HG03280 (cell line): Measurements from ENCODE around the gene ENG.

Experiments used
- ATAC-seq: cut with Tn5 transposase; IDR thresholded peaks from one replicate; pipeline ENCODE4 v1.9.1; 2021; ENCODE audit warnings: mild to moderate bottlenecking, moderate library complexity; ENCODE audit not compliant: unreplicated experiment

The ENG gene

DNA sequence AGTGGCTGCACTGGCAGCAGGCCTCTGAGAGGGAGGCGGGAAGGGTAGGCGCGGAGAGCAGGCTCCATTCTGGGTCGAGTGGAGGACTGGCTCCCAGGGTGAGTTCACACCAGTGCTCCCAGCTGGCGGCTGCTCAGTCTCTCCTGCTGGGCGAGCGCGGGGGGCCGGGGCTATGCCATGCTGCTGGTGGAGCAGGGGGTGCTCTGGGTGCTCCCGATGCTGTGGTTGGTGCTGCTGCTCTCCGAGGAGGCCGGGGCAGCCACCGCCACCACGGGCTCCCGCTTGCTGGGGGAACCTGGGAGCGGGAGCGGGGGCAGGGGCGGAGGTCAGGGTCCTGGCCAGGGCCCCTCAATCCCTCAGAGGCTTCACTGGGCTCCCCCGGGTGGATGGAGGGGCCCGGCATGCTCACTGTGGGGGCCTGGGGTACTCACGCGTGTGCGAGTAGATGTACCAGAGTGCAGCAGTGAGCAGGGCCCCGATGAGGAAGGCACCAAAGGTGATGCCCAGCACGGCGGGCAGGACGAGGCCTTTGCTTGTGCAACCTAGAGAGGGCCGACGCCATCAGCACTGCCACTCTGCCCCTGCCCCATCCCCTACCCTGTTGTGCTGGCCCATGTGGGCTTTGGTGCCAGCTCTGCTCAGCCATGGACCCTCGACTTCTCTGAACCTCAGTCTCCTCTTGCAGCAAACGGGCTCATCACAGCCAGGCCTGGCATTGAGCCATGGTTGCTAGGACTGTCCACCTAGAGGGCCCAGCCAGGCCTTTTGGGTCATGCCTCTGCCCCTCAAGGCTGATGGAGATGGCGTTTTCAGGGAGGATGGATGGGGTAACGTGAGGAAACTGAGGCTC is 38.7 kb downstream of the ENG start:
- no peak for ATAC-seq

DNA sequence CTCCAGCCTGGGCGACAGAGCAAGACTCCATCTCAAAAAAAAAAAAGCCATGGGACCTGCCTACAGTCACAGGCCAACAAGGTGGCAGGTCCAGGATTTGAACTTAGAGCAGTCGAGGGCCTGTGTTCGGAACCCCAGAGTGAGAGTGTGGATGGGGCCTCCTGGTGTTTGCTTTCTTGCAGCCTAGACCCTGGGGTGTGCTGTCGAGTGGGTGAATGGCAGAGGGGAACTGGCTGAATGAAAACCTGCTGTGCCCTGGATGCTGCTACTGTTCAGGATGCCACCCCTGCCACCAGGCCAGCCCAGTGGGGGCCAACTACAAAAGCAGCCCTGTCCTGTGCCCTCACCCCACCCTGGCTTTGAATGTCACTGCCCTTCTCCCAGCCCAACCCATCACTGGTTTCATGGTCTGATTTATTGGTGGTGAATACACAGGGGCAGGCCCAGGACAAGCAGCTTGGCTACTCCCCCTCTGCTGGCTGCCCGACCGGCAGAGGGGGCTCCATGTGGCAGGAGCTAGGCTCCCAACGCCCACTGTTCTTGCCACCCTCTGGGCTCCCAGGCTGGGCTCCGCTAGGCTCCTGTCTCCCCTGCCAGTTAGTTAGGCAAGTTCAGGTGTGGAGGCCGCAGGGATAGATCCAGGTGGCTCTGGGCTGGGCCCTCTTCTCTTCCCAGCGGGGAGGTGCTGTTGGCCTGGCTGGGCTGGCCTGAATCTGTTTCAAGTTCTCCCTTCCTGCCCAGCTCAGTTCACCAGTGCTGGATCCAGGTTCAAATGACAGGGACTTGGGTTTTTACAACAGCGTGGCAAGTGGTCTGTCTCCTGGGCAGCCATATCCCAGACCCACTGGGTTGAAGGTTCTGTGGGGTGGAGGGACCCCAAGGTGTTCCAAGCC is 39.6 kb downstream of the ENG start:
- ATAC-seq: no peak

DNA sequence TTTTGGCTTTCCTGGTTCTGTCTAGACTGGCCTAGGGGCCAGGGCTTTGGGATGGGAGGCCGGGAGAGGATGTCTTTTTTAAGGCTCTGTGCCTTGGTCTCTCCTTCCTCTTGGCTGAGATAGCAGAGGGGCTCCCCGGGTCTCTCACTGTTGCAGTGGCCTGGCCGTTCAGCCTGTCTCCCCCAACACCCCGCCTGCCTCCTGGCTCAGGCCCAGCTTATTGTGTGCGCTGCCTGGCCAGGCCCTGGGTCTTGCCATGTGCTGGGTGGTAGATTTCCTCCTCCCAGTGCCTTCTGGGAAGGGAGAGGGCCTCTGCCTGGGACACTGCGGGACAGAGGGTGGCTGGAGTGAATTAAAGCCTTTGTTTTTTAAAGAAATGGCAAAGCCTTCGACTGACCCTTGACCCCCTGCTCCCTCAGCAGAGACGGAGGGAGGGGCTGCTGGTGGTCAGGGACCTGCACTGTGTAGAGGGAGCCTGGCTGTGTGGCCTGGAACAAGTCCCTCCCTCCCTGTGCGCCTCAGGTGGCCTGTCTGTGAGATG is 40.7 kb downstream of the ENG start:
- no peak for ATAC-seq

DNA sequence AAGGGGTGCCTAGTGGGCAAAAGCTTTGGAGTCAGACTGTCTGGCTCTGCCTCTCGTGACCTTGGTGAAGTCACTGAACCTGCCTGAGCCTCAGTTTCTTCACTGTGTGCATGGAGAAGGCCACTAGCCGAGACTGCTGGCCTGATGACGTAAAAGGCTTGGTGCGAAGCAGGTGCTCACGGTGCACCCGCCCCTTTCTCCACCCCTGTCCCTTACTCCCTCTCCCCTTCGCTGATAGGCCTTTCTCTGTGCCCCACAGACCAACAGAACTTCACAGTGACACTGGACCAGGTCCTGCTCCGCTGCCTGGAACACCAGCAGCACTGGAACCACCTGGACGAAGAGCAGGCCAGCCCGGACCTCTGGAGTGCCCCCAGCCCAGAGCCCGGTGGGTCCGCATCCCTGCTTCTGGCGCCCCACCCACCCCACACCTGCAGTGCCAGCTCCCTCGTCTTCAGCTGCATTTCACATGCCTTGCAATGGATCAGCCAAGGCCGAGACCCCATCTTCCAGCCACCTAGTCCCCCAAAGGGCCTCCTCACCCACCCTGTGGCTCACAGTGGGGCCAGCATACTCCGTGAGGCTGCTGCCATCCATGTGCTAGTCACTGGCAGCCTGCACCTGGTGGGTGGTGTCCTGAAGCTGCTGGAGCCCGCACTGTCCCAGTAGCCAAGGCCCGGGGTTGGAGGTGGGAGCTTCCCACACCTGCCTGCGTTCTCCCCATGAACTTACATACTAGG is 41.4 kb downstream of the ENG start:
- no peak for ATAC-seq

DNA sequence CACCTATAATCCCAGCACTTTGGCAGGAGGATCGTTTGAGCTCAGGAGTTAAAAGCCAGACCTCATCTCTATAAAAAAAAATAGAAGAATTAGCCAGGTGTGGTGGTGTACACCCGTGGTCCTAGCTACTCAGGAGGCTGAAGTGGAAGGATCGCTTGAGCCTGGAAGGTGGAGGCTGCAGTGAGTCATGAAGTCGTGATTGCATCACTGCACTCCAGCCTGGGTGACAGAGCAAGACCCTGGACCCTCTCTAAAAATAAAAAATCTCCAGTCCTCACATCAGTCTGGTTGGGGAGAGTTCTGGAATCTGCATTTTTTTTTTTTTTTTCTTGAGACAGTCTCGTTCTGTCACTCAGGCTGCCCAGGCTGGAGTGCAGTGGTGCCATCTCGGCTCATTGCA is 42.4 kb downstream of the ENG start:
- no peak for ATAC-seq

DNA sequence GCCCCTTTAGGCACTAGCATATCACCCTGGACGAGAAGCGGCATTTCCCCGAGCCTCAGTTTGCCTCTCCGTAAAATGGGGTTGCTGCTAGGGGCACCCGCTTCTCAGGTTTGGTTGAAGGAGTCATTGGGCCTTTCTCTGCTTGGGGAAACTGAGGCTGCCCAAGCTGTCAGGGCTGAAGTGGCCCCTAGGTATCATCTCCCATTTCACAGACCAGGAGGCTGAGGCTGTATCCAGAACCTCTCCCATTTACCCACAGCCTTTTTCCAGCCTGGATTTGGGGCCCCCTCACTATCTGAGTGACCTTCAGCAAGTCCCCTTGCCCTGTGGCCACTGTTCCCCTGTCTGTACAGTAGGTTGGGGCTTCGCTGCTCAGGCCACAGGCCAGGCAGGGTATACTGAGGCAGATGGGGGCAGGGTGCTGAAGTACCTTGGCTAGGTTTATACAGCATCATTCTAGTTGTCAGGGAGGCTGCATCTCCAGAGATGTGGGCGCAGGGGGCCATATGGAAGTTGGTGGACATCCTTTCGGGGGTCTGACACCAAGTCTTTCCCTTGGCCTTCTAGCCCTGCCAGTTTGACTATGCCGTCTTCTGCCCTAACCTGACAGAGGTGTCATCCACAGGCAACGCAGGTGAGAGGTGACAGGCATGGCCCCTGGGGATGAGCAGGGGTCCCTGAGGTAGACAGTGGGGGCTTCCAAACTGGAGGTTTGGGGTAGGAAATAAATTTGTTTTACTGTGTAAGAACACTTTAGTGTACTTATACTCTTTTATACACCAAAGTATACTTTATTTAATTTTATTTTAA is 43.9 kb downstream of the ENG start:
- no peak for ATAC-seq

DNA sequence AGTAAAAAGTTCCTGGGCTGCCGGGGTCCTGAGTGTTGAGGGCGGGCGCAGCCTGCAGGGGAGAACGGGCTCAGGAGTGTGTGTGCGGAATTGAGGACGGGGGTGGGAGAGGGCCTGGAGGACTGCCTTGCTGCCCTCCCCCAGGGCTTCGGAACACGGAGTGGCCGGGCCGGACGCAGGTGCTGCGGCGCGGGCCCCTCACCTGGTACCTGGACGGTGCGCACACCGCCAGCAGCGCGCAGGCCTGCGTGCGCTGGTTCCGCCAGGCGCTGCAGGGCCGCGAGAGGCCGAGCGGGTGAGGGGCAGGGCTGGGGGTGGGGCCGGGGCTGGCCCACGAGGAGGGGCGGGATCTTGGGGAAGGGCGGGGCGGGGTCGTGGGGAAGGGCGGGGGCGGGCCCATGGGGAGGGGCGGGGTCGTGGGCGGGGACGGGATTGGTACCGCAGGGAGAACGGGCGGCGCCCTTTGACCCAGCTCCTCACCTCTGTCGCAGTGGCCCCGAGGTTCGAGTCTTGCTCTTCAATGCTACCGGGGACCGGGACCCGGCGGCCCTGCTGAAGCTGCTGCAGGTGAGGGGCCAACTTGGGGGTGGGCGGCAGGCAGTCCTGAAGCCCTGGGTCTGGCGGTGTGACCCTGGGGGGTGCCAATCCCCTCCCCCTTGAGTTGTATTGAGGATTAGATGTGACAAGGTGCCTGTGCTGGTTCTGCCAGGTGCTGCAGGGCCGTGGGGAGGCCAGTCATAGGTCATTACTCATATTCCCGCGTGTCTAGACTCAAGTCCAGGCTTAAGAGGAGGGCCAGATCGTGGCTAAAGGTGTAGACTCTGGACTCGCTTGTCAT is 44.7 kb downstream of the ENG start:
- no peak for ATAC-seq

DNA sequence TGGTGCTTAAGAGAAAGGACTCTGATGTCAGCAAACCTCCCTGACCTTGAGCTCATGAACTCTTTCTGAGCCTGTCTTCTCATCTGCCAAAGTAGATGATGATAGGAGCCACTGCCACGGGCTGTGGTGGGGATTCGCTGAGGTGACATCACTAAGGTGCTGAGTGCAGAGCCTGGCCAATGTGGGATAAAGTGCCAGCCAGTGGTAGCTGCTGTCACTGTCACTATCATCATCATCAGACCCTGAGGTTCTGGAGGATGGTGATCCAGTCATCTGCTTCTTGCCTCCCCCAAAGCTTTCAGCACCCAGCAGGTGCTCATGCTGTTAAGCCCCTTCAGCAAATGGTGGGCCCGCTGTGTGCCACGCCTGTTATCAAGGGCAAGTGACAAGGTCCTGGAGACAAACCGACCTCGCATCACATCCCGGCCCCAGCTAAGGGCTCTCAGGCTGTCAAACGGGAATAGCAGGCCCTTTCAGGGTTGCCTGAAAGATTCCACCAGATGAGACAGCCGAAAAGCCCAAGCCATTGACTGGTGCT is 45.4 kb downstream of the ENG start:
- ATAC-seq: no peak

DNA sequence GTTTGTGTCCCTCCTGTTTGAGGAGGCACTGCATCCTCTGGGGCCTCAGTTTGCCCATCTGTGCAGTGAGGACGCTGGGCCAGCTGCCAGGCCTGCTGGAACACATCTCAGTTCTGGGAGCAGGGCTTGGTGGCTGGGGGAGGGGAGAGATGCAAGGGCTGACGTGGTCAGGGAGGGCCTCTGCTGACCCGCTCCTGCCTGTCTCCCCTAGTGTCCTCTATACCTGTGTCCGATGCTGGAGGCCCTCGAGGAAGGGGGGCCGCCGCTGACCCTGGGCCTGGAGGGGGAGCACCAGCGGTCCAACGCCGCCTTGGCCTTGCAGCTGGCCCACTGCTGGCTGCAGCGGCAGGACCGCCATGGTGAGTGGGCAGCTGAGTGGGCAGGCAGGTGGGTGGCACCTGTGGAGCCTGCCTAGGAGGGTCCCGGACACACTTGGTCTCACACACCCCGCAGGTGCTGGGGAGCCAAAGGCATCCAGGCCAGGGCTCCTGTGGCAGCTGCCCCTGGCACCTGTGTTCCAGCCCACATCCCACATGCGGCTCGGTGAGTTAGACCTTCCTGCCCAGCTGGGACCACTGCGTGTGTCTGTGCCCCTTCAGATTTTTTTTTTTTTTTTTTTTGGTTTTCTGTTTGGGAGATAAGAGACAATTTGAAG is 46.0 kb downstream of the ENG start:
- no peak for ATAC-seq

DNA sequence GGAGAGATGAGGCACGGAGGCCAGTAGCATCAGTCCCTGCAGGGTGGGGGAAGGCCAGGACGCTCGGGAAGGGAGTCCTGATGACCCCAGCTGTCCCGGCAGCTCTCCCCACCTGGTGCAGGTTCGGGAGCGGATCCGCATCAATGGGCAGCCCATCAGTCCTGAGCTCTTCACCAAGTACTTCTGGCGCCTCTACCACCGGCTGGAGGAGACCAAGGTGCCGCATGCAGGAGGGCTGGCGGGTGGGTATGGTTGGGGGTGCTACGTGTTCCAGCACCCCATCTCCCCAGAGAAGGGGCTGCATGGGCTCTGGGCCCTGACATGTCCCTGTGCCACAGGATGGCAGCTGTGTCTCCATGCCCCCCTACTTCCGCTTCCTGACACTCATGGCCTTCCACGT is 47.6 kb downstream of the ENG start:
- no peak for ATAC-seq

DNA sequence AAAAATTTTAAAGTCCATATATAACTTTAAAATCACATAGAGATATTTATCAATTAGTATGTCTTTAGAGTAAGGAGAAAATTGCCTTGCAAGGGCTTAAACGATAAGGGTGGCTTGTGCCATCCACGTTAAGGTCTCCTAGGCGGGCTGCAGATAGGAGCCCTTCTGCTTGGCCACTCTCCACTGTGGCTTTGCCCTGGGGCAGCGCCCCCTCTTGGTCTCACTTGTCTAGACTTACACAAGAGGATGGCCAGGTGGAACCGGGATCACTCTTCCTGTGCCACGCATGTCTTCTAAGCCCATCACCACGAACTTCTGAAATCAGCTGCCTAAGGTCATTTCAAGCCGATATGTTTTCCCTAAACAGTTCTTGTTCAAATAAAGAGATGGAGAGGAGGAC is 48.8 kb downstream of the ENG start:
- no peak for ATAC-seq

DNA sequence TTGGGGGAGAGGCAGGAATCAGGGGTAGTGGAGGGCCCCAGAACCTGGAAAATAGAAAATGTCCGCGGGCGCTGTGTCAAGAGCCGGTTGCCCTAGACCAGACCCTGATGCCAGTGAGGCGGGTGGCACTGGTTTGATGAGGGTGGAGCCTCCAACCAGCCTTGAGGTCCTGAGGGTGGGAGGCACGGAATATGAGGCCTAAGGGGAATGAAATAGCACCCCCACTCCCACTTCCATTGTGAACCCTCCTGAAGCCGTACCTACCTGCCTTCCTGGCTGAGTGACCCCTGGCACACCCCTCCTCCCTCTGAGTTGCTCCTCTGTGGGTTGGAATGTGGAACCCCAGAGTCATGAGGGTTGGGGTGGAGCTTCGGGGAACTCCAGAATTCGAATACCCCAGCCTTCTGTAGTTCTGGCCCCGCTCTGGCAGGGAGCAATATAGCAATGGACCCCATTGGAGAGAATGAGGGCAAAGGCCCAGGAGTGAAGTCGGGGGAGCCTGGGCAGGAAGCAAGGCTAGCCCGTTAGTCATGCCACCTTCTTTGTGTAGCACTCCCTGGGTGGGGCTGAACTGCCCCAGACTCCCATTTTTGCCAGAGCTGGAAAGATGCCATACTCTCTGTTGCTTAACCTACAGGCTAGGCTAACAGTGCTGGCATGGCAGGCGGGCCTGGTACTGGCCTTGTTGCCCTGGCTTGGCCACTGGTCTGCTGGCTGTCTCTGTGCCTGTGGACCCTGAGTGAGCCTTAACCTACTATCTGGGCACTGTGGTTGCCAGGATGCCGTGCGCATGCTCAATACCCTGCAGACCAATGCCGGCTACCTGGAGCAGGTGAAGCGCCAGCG is 50.7 kb downstream of the ENG start:
- ATAC-seq: no peak

DNA sequence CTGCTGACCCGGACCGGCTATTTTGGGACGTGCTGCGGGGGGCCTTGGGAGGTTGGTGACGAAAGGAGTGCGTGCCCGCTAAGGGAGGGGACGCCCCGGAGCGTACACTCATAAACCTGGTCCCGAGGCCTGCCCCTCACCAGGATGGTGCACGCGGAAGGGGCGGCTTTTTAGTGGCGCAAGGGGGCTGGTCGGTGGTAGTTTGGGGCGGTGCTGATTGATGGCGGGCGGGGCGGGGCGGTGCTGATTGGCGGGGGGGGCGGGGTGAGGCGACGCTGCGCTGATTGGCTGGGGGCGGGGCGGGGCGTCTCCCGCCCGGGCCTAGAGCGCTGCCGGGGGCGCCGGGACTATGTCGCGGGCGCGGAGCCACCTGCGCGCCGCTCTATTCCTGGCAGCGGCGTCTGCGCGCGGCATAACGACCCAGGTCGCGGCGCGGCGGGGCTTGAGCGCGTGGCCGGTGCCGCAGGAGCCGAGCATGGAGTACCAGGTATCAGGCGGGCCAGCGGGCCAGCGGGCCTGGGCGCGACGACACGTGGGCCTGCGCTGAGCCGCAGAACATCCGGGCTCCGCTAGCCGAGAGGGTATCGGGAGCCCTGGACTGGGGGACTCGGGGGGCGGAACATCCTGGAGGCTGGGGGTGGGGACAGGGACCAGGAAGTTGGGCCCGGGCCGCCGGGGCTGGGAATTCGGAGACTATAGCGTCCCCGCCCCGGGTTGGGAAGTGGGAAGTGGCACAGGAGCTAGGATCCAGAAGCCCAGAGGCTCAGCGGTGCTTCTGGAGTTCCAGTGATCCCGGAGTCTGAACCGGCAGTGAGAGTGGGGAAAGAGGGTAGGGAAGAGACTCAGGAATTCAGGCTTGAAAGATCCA is 51.6 kb downstream of the ENG start, which contains the start of gene FPGS:
Gene FPGS (plus strand): TSS at position 307 of the 868 bp plus-strand sequence. CDS start 43 bp downstream, at position 350.
- ATAC-seq: peak; percentile 78

DNA sequence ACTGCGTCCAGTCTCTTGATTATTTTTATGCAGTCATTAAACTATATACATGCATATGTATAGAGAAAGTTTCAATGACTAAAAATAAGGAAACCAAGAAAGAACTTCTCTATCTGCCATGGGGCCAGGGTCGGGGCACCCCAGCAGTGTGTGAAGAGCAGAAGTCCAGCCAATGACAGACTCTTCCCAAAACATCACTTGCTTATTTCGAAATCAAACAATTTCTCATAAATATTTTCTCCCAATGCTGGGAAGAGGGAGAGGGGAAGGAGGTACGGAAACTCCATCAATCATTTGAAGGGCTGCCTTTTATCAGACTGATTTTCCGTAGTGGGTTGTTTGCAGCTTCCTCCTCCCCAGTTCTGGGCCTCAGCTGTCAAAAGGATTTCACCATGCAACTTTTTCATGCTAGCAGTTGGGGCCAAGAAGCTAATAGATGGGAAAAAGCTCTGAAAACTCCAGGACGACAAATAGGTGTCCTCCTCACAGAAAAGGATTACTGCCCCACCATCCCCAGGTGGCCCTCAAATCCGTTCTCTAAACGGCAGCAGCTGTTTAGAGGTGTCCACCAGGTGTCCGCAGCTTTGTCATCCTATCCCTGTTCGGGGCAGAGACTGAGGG is 52.4 kb downstream of the ENG start:
- ATAC-seq: no peak

DNA sequence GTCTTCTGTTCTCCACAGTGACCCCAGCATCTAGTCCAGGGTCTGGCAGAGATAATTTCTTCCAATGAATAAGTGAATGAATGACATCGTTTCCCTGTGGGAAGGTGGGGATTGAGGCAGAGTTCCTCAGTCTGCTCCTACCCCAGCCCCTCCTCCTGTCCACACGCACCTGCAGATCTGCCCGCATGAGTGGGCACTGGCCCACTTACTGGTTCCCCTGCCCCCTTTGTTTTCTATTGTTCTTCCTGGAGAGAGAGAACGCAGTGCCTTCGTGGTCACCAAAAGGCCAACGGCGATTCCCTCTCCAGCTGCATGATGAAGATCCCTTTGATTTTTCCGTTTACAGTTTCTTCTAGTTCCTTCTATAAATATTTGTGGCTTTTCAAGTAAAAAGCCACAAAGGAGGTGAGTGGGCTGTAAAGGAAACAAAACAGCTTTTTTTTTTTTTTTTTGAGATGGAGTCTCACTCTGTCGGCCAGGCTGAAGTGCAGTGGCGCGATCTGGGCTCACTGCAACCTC is 57.5 kb downstream of the ENG start:
- ATAC-seq: no peak
